HCT116 (cell line): ENCODE measurements around the gene STXBP5. TPM values are rescaled to one million over a fixed set of nuclear protein-coding genes. Genes with fewer than 3 reads are reported as not detected.

ENCODE experiments used
- ATAC-seq: fragments of 200-7000 bp; cut with Tn5 transposase; 2 replicates; pipeline ENCODE4 v1.9.1; 2020; ENCODE audit warnings: mild to moderate bottlenecking, moderate library complexity
- BruUV-seq: library from RNA; stranded (reverse); fragments of 400-500 nt; replicated peaks from 2 replicates; lab custom pipeline; 2021; lab: Mats Ljungman, UMichigan
- CTCF ChIA-PET: fragments of 300-600 bp; sonication (Branson Sonifier 250); formaldehyde crosslinking; loops from one replicate; lab custom pipeline; 2021; ENCODE audit warnings: antibody characterized with exemption; lab: Charles Lee
- POLR2A ChIA-PET: fragments of 300-600, 350-600 bp; sonication (Branson Sonifier 250); formaldehyde crosslinking; loops from one replicate; lab custom pipeline; 2021; ENCODE audit warnings: antibody characterized with exemption; lab: Charles Lee
- RAD21 ChIA-PET, 2 experiments: fragments of 300-600 bp; sonication (Branson Sonifier 250); formaldehyde crosslinking; loops; one replicate each; lab custom pipeline; 2023; ENCODE audit warnings: low total read pairs in 2 of 2; ENCODE audit not compliant: uncharacterized antibody in 2 of 2, unreplicated experiment in 2 of 2, low non-redundant PET in 1 of 2; lab: Charles Lee
- DNase-seq: peaks from one replicate; pipeline ENCODE4 v3.0.0-alpha.2; 2010; ENCODE audit warnings: low read depth, low spot score
- H2AFZ ChIP-seq: fragments of 200-600 bp; shearing (Covaris generic), sonication (generic); 2 replicates; pipeline ENCODE4 v1.6.1; 2017; ENCODE audit warnings: low read depth, mixed run types, mixed read lengths, antibody characterized with exemption, low read length; ENCODE audit not compliant: poor library complexity, severe bottlenecking
- H3K27ac ChIP-seq: 2 replicates; pipeline ENCODE4 v1.5.1; 2012; ENCODE audit warnings: low read depth, low read length
- H3K27me3 ChIP-seq: fragments of 200-600 bp; sonication (generic); 2 replicates; pipeline ENCODE4 v1.6.1; 2016; ENCODE audit warnings: mixed run types, low read length, mixed read lengths; ENCODE audit not compliant: insufficient read depth
- H3K36me3 ChIP-seq, 2 experiments: fragments of 200-500 bp in 1 of 2; fragments of 200-600 bp in 1 of 2; sonication (Bioruptor generic) in 1 of 2; sonication (generic) in 1 of 2; 2 replicates each; pipeline versions ENCODE4 v1.5.1 to v1.6.1; 2014 to 2016; ENCODE audit warnings: low read length in 2 of 2, inconsistent platforms in 1 of 2, mixed read lengths in 1 of 2, mixed run types in 1 of 2; ENCODE audit not compliant: insufficient read depth in 2 of 2, control insufficient read depth in 1 of 2
- H3K4me1 ChIP-seq, 2 experiments: fragments of 200-600 bp in 1 of 2; sonication (generic) in 1 of 2; 2 replicates each; pipeline versions ENCODE4 v1.5.1 to v1.6.1; 2012 to 2017; ENCODE audit warnings: low read length in 2 of 2, inconsistent platforms in 1 of 2, mild to moderate bottlenecking in 1 of 2, mixed read lengths in 1 of 2, mixed run types in 1 of 2, moderate library complexity in 1 of 2; ENCODE audit not compliant: insufficient read depth in 2 of 2, control insufficient read depth in 1 of 2
- H3K4me2 ChIP-seq: fragments of 200-600 bp; sonication (generic); 2 replicates; pipeline ENCODE4 v1.6.1; 2017; ENCODE audit warnings: mixed run types, low read length, mixed read lengths
- H3K4me3 ChIP-seq, 2 experiments: fragments of 200-600 bp in 1 of 2; sonication (generic) in 1 of 2; replicated peaks in 1 of 2; 2 replicates each; pipeline ENCODE4 v1.5.1; 2011 to 2016; ENCODE audit warnings: low read length in 2 of 2, control low read depth in 1 of 2, low read depth in 1 of 2, mild to moderate bottlenecking in 1 of 2, mixed read lengths in 1 of 2, mixed run types in 1 of 2
- H3K79me2 ChIP-seq: fragments of 200-600 bp; sonication (generic); 2 replicates; pipeline ENCODE4 v1.6.1; 2017; ENCODE audit warnings: mild to moderate bottlenecking, mixed run types, low read length, moderate library complexity, mixed read lengths; ENCODE audit not compliant: insufficient read depth
- H3K9ac ChIP-seq: fragments of 200-600 bp; sonication (generic); 2 replicates; pipeline ENCODE4 v1.6.1; 2016; ENCODE audit warnings: low read length, mixed read lengths
- H3K9me2 ChIP-seq: fragments of 200-600 bp; sonication (generic), shearing (Covaris generic); 2 replicates; pipeline ENCODE4 v1.6.1; 2017; ENCODE audit warnings: mixed run types, mild to moderate bottlenecking, moderate library complexity; ENCODE audit not compliant: insufficient read depth
- H3K9me3 ChIP-seq, 2 experiments: fragments of 200-500 bp in 1 of 2; fragments of 200-600 bp in 1 of 2; sonication (Bioruptor generic) in 1 of 2; sonication (generic) in 1 of 2; 2 replicates each; pipeline ENCODE4 v1.6.1; 2014 to 2017; ENCODE audit warnings: low read length in 2 of 2, mixed read lengths in 2 of 2, inconsistent platforms in 1 of 2, low read depth in 1 of 2, mild to moderate bottlenecking in 1 of 2, mixed run types in 1 of 2, moderate library complexity in 1 of 2; ENCODE audit not compliant: control insufficient read depth in 1 of 2, insufficient read depth in 1 of 2
- H4K20me1 ChIP-seq: fragments of 200-600 bp; sonication (generic), shearing (Covaris generic); 2 replicates; pipeline ENCODE4 v1.6.1; 2017; ENCODE audit warnings: mixed run types, mild to moderate bottlenecking, moderate library complexity; ENCODE audit not compliant: insufficient read depth
- CEBPB ChIP-seq: IDR thresholded peaks from 2 replicates; pipeline ENCODE4 v1.6.1; 2012; ENCODE audit warnings: low read depth
- CTCF ChIP-seq, 3 experiments: fragments of 200-600 bp in 1 of 3; sonication (generic) in 1 of 3; IDR thresholded peaks in 2 of 3; conservative IDR thresholded peaks in 1 of 3; 2 replicates each; pipeline ENCODE4 v1.5.1; 2012 to 2017; ENCODE audit warnings: low read depth in 2 of 3, low read length in 2 of 3, antibody characterized with exemption in 1 of 3, borderline replicate concordance in 1 of 3, control low read depth in 1 of 3, mild to moderate bottlenecking in 1 of 3, mixed read lengths in 1 of 3, mixed run types in 1 of 3, moderate library complexity in 1 of 3; ENCODE audit not compliant: insufficient read depth in 1 of 3
- JUND ChIP-seq: IDR thresholded peaks from 2 replicates; pipeline ENCODE4 v1.6.1; 2012
- MAX ChIP-seq: IDR thresholded peaks from 2 replicates; pipeline ENCODE4 v1.6.1; 2012
- RAD21 ChIP-seq: IDR thresholded peaks from 2 replicates; pipeline ENCODE4 v1.6.1; 2012; ENCODE audit warnings: low read depth, mild to moderate bottlenecking
- TCF7L2 ChIP-seq: IDR thresholded peaks from 2 replicates; pipeline ENCODE4 v1.7.0; 2011; ENCODE audit warnings: borderline replicate concordance, inconsistent platforms; ENCODE audit not compliant: insufficient read depth, insufficient read length; ENCODE audit errors: extremely low read depth
- ZBTB33 ChIP-seq: IDR thresholded peaks from 2 replicates; pipeline ENCODE4 v1.6.1; 2011; ENCODE audit warnings: mild to moderate bottlenecking, low read length, moderate library complexity; ENCODE audit not compliant: insufficient replicate concordance; ENCODE audit errors: extremely low read depth
- ZFX ChIP-seq: fragments of 450-650 bp; IDR thresholded peaks from 2 replicates; pipeline ENCODE4 v1.6.1; 2017
- intact Hi-C: fragments of 100-400 bp; cut with micrococcal nuclease; formaldehyde crosslinking; loops from 2 replicates; pipeline ENCODE4 v1.10.0; 2022
- total RNA-seq: library from RNA; stranded (reverse); gene quantifications from one replicate; pipeline ENCODE4 v1.2.1, GENCODE V29; 2021; ENCODE audit not compliant: unreplicated experiment

STXBP5 gene
- total RNA-seq, 1 experiment from 2014 or later: 12.6 TPM

- H3K79me2 ChIP-seq: peaks cover 31% of the 10 kb centered on the region
Observed at GRCh38 chr6:147205690-147206600, 1.7 kb downstream of the STXBP5 start.

More at GRCh38 chr6:147205690-147206600, 1.7 kb downstream of the STXBP5 start:
- Histone ChIP-seq H3K9me2 (no peaks in the 10 kb centered on the region), H4K20me1 (no peaks in the 10 kb centered on the region), H3K9me3 (no peaks in the 10 kb centered on the region), H3K27ac (no peak overlapping the region), H3K36me3 (no peaks in the 10 kb centered on the region), H2AFZ (no peak overlapping the region), H3K4me2 (no peak overlapping the region), H3K4me3 (no peak overlapping the region), H3K9ac (no peak overlapping the region), H3K27me3 (no peaks in the 10 kb centered on the region), H3K4me1 (peaks cover 3 to 12% of the 10 kb centered on the region in 2 experiments; a peak in 3 of 4 replicates)
- ChIA-PET POLR2A (no interaction called here), CTCF (no interaction called here), RAD21 (no interaction called here)
- TF ChIP-seq TCF7L2: no peak
- no peak for TF ChIP-seq CEBPB
- TF ChIP-seq RAD21: no peak
- no peak for TF ChIP-seq CTCF (IDR thresholded peaks at IDR 0.05 in 2 of 3, conservative IDR thresholded peaks at IDR 0.05 in 1 of 3; ENCODE audit: borderline replicate concordance in 1 of 3, insufficient read depth in 1 of 3, low read depth in 2 of 3, low read length in 2 of 3)
- no peak for TF ChIP-seq JUND
- no peak for TF ChIP-seq ZBTB33
- TF ChIP-seq ZFX: no peak
- no peak for TF ChIP-seq MAX
- TSS peak; percentile 39 for BruUV-seq
- intact Hi-C loops: no loop called here
- ATAC-seq: no peak
- no peak for DNase-seq
